Measurements from ENCODE around the gene DRC7. TPM values are rescaled to one million over a fixed set of nuclear protein-coding genes. Genes with fewer than 3 reads are reported as not detected.

Gene DRC7
- total and polyA plus RNA-seq, 7 donors: not detected

GRCh38 chr16:57725554-57725953, 30.9 kb downstream of the DRC7 start:
- intact Hi-C loops (cut with DNase I): no loop called here
- Histone ChIP-seq H3K4me3 (no peak overlapping the region), H3K9me3 (no peaks in the 10 kb centered on the region), H3K27me3 (ENCODE audit: insufficient read depth in 3 of 3, low read length in 2 of 3) (no peaks in the 10 kb centered on the region), H3K36me3 (ENCODE audit: insufficient read depth in 1 of 2, low read depth in 1 of 2) (no peaks in the 10 kb centered on the region), H3K27ac (no peak overlapping the region), H3K4me1 (no peaks in the 10 kb centered on the region)
- no peak for TF ChIP-seq CTCF (IDR thresholded peaks at IDR 0.05)
- no peak for DNase-seq
- WGBS, 3 donors: 55 to 60% (median 60%) methylated on average over 5 of the region's 5 CpGs
- no peak for ATAC-seq

- 89 to 90% (median 89%) methylated on average over 30 of the region's 30 CpGs for WGBS, 3 donors
Observed at GRCh38 chr16:57725976-57726375, 31.4 kb downstream of the DRC7 start.

GRCh38 chr16:57726433-57726947, 31.9 kb downstream of the DRC7 start:
- Histone ChIP-seq H3K9me3 (no peaks in the 10 kb centered on the region), H3K36me3 (ENCODE audit: insufficient read depth in 1 of 2, low read depth in 1 of 2) (no peaks in the 10 kb centered on the region), H3K4me1 (no peaks in the 10 kb centered on the region), H3K27me3 (ENCODE audit: insufficient read depth in 3 of 3, low read length in 2 of 3) (no peaks in the 10 kb centered on the region), H3K4me3 (no peak overlapping the region), H3K27ac (no peak overlapping the region)
- intact Hi-C loops (cut with DNase I): no loop called here
- no peak for TF ChIP-seq CTCF (IDR thresholded peaks at IDR 0.05)
- DNase-seq (no peak), ATAC-seq (no peak)
- 69 to 78% (median 75%) methylated on average over 7 of the region's 7 CpGs for WGBS, 3 donors

More at GRCh38 chr16:57725976-57726375, 31.4 kb downstream of the DRC7 start:
- Histone ChIP-seq H3K9me3 (no peaks in the 10 kb centered on the region), H3K36me3 (ENCODE audit: insufficient read depth in 1 of 2, low read depth in 1 of 2) (no peaks in the 10 kb centered on the region), H3K27ac (no peak overlapping the region), H3K4me1 (no peaks in the 10 kb centered on the region), H3K4me3 (no peak overlapping the region), H3K27me3 (ENCODE audit: insufficient read depth in 3 of 3, low read length in 2 of 3) (no peaks in the 10 kb centered on the region)
- ATAC-seq: no peak
- no peak for DNase-seq
- no peak for TF ChIP-seq CTCF (IDR thresholded peaks at IDR 0.05)
- intact Hi-C loops (cut with DNase I): no loop called here

- no peak for TF ChIP-seq CTCF (IDR thresholded peaks at IDR 0.05)
- no peak overlapping the region for H3K4me3 ChIP-seq
- no peaks in the 10 kb centered on the region for H3K4me1 ChIP-seq
- H3K36me3 ChIP-seq (ENCODE audit: insufficient read depth in 1 of 2, low read depth in 1 of 2): no peaks in the 10 kb centered on the region
- no peak for ATAC-seq
- intact Hi-C loops (cut with DNase I): no loop called here
- DNase-seq: no peak
- no peak overlapping the region for H3K27ac ChIP-seq
- H3K9me3 ChIP-seq: no peaks in the 10 kb centered on the region
- 59 to 72% (median 68%) methylated on average over 4 of the region's 4 CpGs for WGBS, 3 donors
- no peaks in the 10 kb centered on the region for H3K27me3 ChIP-seq (ENCODE audit: insufficient read depth in 3 of 3, low read length in 2 of 3)
Observed at GRCh38 chr16:57727610-57728009, 33.0 kb downstream of the DRC7 start.

Data from psoas muscle (tissue), 8 donors.